ENCODE data around the gene CCM2L.

GRCh38 chr20:32050324-32050841 is 40.1 kb downstream of the CCM2L start:
- TF ChIP-seq CTCF (IDR thresholded peaks at IDR 0.05) (no peak), ZFX (IDR thresholded peaks at IDR 0.05; ENCODE audit: borderline replicate concordance) (no peak)
